CD1c-positive myeloid dendritic cell (primary cell): ENCODE data around the gene SNAI3.

Experiments used
- DNase-seq: peaks from one replicate; pipeline ENCODE4 v3.0.0-alpha.2; 2016; ENCODE audit errors: extremely low spot score

Gene SNAI3

GRCh38 chr16:88721815-88722755 lies 35.8 kb upstream of the SNAI3 start:
- no peak for DNase-seq

- DNase-seq, result no peak
Observed at GRCh38 chr16:88721236-88721635, 34.9 kb upstream of the SNAI3 start.

- no peak for DNase-seq
Observed at GRCh38 chr16:88720396-88720970, 34.2 kb upstream of the SNAI3 start.

- DNase-seq, result no peak
Observed at GRCh38 chr16:88719933-88720296, 33.6 kb upstream of the SNAI3 start.

- DNase-seq, result no peak
Observed at GRCh38 chr16:88719267-88719932, 33.1 kb upstream of the SNAI3 start.

- DNase-seq, result no peak
Observed at GRCh38 chr16:88718178-88718577, 31.9 kb upstream of the SNAI3 start.

- DNase-seq, result no peak
Observed at GRCh38 chr16:88716601-88717001, 30.3 kb upstream of the SNAI3 start.

- no peak for DNase-seq
Observed at GRCh38 chr16:88716201-88716600, 29.9 kb upstream of the SNAI3 start.

- DNase-seq, result no peak
Observed at GRCh38 chr16:88715312-88716190, 29.2 kb upstream of the SNAI3 start.

- DNase-seq, result no peak
Observed at GRCh38 chr16:88714420-88715302, 28.4 kb upstream of the SNAI3 start.

- DNase-seq, result no peak
Observed at GRCh38 chr16:88713568-88714419, 27.5 kb upstream of the SNAI3 start.

GRCh38 chr16:88713054-88713453 lies 26.7 kb upstream of the SNAI3 start:
- DNase-seq, result no peak

- DNase-seq, result no peak
Observed at GRCh38 chr16:88712362-88712979, 26.2 kb upstream of the SNAI3 start.

GRCh38 chr16:88711750-88712340 lies 25.5 kb upstream of the SNAI3 start:
- DNase-seq, result no peak

GRCh38 chr16:88710556-88710955 lies 24.2 kb upstream of the SNAI3 start:
- DNase-seq, result no peak

- DNase-seq, result no peak
Observed at GRCh38 chr16:88706965-88707826, 20.9 kb upstream of the SNAI3 start.

- peak; percentile 97 for DNase-seq
Observed at GRCh38 chr16:88706229-88706964, 20.1 kb upstream of the SNAI3 start, which contains the start of the genes CTU2 and RNF166. Gene CTU2, plus strand, starts transcription at chr16:88706503. Its CDS starts 28 bp downstream, at chr16:88706531. Gene RNF166, minus strand, starts transcription at chr16:88706408. Its CDS starts 83 bp downstream, at chr16:88706325.
